Coronary artery (tissue), 2 donors: ENCODE data around the gene BOD1L2.

Source experiments
- DNase-seq: peaks from one replicate; pipeline ENCODE4 v3.0.0-alpha.2; 2017; ENCODE audit warnings: low spot score
- H3K27ac ChIP-seq, 2 donors: fragments of 200-600 bp; sonication (generic); one replicate each; pipeline ENCODE4 v1.5.1; 2016 to 2019
- H3K4me3 ChIP-seq: fragments of 200-600 bp; sonication (generic); 2 replicates; pipeline ENCODE4 v1.5.1; 2016; ENCODE audit warnings: mild to moderate bottlenecking, moderate library complexity
- CTCF ChIP-seq: fragments of 200-600 bp; sonication (generic); IDR thresholded peaks from one replicate; pipeline ENCODE4 v1.5.1; 2019; ENCODE audit warnings: antibody characterized with exemption

BOD1L2 gene

GRCh38 chr18:57137847-57138246, 9.0 kb upstream of the BOD1L2 start:
- no peak overlapping the region for H3K27ac ChIP-seq
- TF ChIP-seq CTCF, result no peak
- no peak for DNase-seq
- no peak overlapping the region for H3K4me3 ChIP-seq

- no peak for TF ChIP-seq CTCF
- Histone ChIP-seq H3K4me3 (no peak overlapping the region), H3K27ac (no peak overlapping the region)
- DNase-seq, result no peak
Observed at GRCh38 chr18:57141208-57142129, 5.4 kb upstream of the BOD1L2 start.

GRCh38 chr18:57142324-57142723, 4.6 kb upstream of the BOD1L2 start:
- Histone ChIP-seq H3K27ac (no peak overlapping the region), H3K4me3 (no peak overlapping the region)
- no peak for TF ChIP-seq CTCF
- no peak for DNase-seq

GRCh38 chr18:57143265-57143664, 3.6 kb upstream of the BOD1L2 start:
- no peak overlapping the region for H3K27ac ChIP-seq
- no peak for DNase-seq
- TF ChIP-seq CTCF, result no peak
- no peak overlapping the region for H3K4me3 ChIP-seq

- no peak overlapping the region for H3K4me3 ChIP-seq
- TF ChIP-seq CTCF, result no peak
- no peak overlapping the region for H3K27ac ChIP-seq
- no peak for DNase-seq
Observed at GRCh38 chr18:57148263-57148662, 1.4 kb downstream of the BOD1L2 start.

GRCh38 chr18:57149051-57149450, 2.2 kb downstream of the BOD1L2 start:
- TF ChIP-seq CTCF, result no peak
- no peak overlapping the region for H3K4me3 ChIP-seq
- DNase-seq, result no peak
- no peak overlapping the region for H3K27ac ChIP-seq

- no peak overlapping the region for H3K27ac ChIP-seq
- no peak for DNase-seq
- TF ChIP-seq CTCF, result no peak
Observed at GRCh38 chr18:57149531-57149930, 2.6 kb downstream of the BOD1L2 start.

More at GRCh38 chr18:57149531-57149930, 2.6 kb downstream of the BOD1L2 start:
- no peak overlapping the region for H3K4me3 ChIP-seq
